Brain microvascular endothelial cell (primary cell): ENCODE data around the gene SP100.

Experiments used
- DNase-seq: peaks from one replicate; pipeline ENCODE4 v3.0.0-alpha.2; 2020
- H3K27ac ChIP-seq: fragments of 250-450 bp; sonication (Bioruptor Pico); 2 replicates; pipeline ENCODE4 v1.5.1; 2020; ENCODE audit warnings: mild to moderate bottlenecking, moderate library complexity
- H3K27me3 ChIP-seq: fragments of 250-450 bp; sonication (Bioruptor Pico); replicated peaks from 2 replicates; pipeline ENCODE4 v1.5.1; 2020; ENCODE audit warnings: mild to moderate bottlenecking
- H3K36me3 ChIP-seq: fragments of 250-450 bp; sonication (Bioruptor Pico); replicated peaks from 2 replicates; pipeline ENCODE4 v1.5.1; 2020; ENCODE audit warnings: mild to moderate bottlenecking
- H3K4me3 ChIP-seq: 2 replicates; pipeline ENCODE4 v1.5.1; 2011; ENCODE audit warnings: low read depth, mild to moderate bottlenecking, control low read depth, low read length, moderate library complexity
- CTCF ChIP-seq: IDR thresholded peaks from 2 replicates; pipeline ENCODE4 v1.5.1; 2011; ENCODE audit warnings: low read depth, mild to moderate bottlenecking, moderate library complexity, low read length, control low read depth, inconsistent platforms; ENCODE audit errors: missing control alignments
- in situ Hi-C: cut with HindIII; loops from 2 replicates; pipeline ENCODE4 v1.10.0; 2017; ENCODE audit warnings: low sequenced_read_pairs, low pct_ligation_motif_present

The SP100 gene

DNA sequence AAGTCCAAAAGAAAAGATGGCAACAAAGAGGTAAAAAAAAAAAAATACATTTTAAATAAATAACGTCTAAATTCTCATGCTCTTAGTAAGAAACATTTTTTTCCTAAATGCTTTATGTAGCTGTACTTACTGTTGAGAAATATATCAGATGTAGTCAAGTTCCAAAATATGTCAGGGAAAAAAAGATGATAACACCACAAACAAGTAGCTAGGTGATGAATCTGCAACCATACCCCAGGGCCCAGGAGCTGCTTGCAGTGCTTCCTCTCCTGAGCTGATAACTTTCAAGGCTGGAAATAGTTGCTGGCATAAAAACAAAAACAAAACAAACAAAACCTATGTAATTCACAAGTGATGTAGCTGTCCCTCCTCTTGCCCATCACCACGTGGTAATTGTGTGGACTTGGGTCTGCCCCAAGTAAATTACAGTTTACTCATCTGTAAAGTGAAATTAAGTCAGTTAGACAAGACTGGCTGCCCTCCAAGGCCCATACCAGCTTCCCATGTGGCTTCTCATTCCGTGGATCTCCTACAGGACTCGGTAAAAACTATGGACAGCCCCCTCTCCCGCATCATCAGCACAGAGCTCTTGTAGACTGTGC lies 82.6 kb downstream of the SP100 start:
- no peak overlapping the region for H3K27ac ChIP-seq
- H3K4me3 ChIP-seq: no peak overlapping the region
- in situ Hi-C loops: no loop called here
- H3K36me3 ChIP-seq: peaks cover 44% of the 10 kb centered on the region
- TF ChIP-seq CTCF: no peak
- no peaks in the 10 kb centered on the region for H3K27me3 ChIP-seq
- no peak for DNase-seq

DNA sequence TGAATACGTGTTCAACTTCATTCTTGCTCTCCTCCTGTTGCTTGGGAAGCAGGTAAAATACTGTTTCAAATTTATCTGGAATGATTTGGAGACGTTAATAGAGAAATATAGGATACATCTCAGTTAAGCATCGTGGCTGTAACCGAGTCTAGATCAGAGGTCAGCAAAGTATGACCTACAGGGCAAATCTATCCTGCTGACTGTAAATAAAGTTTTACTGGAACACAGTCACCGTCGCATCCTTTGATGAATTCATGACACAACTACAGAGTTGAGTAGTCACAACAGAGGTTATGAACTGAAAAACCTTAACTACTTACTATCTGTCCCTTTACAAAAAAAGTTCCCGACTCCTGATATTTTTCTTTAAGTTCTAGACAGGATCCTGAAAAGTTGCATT lies 86.6 kb downstream of the SP100 start:
- TF ChIP-seq CTCF: no peak
- Histone ChIP-seq H3K27me3 (no peaks in the 10 kb centered on the region), H3K4me3 (no peak overlapping the region), H3K27ac (no peak overlapping the region), H3K36me3 (peaks cover 44% of the 10 kb centered on the region)
- DNase-seq: no peak
- in situ Hi-C loops: no loop called here

DNA sequence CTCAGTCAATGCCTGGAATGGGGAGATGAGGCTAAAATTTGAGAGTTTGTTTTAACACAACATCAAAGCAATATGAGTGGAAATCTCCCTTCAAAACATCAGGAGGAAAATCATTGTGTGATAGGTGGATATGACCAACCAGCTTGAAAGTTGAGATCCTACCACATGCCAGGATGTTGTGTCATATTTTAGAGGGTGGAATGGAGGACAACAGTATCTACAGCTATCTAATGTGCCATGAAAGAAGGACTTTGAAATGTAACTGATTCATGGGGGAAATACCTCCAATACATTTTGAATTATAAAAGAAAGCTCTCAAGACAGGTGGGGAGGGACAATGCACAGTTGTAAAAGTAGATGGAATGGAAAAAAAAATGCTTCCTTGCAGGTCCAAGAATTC lies 87.8 kb downstream of the SP100 start:
- Histone ChIP-seq H3K27me3 (no peaks in the 10 kb centered on the region), H3K27ac (no peak overlapping the region), H3K4me3 (no peak overlapping the region), H3K36me3 (peaks cover 41% of the 10 kb centered on the region)
- no peak for TF ChIP-seq CTCF
- DNase-seq: no peak
- in situ Hi-C loops: no loop called here

GRCh38 chr2:230505162-230505561 lies 89.2 kb downstream of the SP100 start:
- TF ChIP-seq CTCF: no peak
- Histone ChIP-seq H3K27ac (no peak overlapping the region), H3K27me3 (no peaks in the 10 kb centered on the region), H3K36me3 (peaks cover 31% of the 10 kb centered on the region), H3K4me3 (no peak overlapping the region)
- in situ Hi-C loops: no loop called here
- DNase-seq: no peak

DNA sequence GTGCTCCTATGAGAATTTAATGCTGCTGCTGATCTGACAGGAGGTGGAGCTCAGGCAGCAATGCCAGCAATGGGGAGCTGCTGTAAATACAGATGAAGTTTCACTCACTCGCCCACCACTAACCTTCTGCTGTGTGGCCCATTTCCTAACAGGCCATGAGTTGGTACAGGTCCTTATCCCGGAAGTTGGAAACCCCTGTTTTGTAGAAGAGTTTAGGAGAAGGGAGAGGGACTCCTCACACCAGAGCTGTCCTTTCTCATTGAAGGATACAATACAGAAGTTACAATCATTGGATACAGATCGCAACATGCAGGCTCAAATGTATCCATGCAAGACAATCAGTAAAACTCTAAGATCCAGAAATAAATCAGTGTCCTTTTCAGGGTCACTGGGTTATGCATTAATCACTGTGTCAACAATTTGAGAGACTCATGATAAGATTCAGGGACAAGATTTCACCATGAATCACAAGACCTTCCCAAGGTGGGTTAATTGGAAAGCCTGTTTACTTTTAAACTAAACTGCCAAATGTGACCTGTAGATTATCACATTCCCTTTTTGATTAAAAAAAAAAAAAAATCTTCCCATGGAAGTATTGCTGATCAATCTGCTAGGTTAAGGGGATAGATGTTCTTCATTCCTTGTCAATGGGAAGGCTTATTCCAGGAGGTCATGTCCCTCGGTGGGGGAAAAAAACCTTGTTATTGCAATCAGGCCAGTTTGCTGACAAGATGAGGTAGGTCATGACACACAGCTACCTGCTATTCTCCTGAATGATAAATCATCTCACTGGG lies 97.2 kb downstream of the SP100 start:
- no peak for TF ChIP-seq CTCF
- Histone ChIP-seq H3K4me3 (no peak overlapping the region), H3K36me3 (no peaks in the 10 kb centered on the region), H3K27ac (no peak overlapping the region), H3K27me3 (no peaks in the 10 kb centered on the region)
- in situ Hi-C loops: no loop called here
- no peak for DNase-seq
